Measurements from ENCODE around the gene LRRC59. TPM values are rescaled to one million over a fixed set of nuclear protein-coding genes. Genes with fewer than 3 reads are reported as not detected.
"Not testable (repeated sequence)": the region's sequence is repeated elsewhere in the genome, so short reads cannot be mapped to it uniquely, and the experiment has no call there.

LRRC59 gene
- polyA plus RNA-seq, 1 donor from 2014 or later = 22.6 TPM

GRCh38 chr17:50344731-50345365, 52.5 kb downstream of the LRRC59 start:
- Mint-ChIP-seq H3K9me3 (no peaks in the 10 kb centered on the region), H3K27ac (peak overlapping the region; percentile 62 to 83 (median 76)), H3K27me3 (no peaks in the 10 kb centered on the region), H3K4me1 (peaks cover 7 to 16% (median 15%) of the 10 kb centered on the region in 3 donors), H3K4me3 (peak overlapping the region; percentile 80 to 91 (median 86)), H3K36me3 (no peaks in the 10 kb centered on the region)

- Mint-ChIP-seq H3K9me3 (peaks cover 2 to 14% (median 4%) of the 10 kb centered on the region in 3 donors), H3K4me1 (peaks cover 0 to 2% (median 0%) of the 10 kb centered on the region in 3 donors), H3K27me3 (peaks cover 1% of the 10 kb centered on the region), H3K36me3 (peaks cover 3% of the 10 kb centered on the region), H3K4me3 (no peak overlapping the region), H3K27ac (no peak overlapping the region)
These were observed 57.9 kb downstream of the LRRC59 start for GRCh38 chr17:50339381-50339780.

GRCh38 chr17:50338645-50339044, 58.7 kb downstream of the LRRC59 start:
- Mint-ChIP-seq H3K36me3 (peaks cover 3% of the 10 kb centered on the region), H3K4me3 (no peak overlapping the region), H3K27ac (no peak overlapping the region), H3K9me3 (peaks cover 2 to 14% (median 4%) of the 10 kb centered on the region in 3 donors), H3K27me3 (peaks cover 1% of the 10 kb centered on the region), H3K4me1 (peaks cover 0 to 1% (median 0%) of the 10 kb centered on the region in 3 donors)

GRCh38 chr17:50337956-50338355, 59.4 kb downstream of the LRRC59 start:
- peaks cover 0 to 1% (median 0%) of the 10 kb centered on the region in 3 donors for H3K4me1 Mint-ChIP-seq
- no peak overlapping the region for H3K27ac Mint-ChIP-seq
- peaks cover 3% of the 10 kb centered on the region for H3K36me3 Mint-ChIP-seq
- H3K9me3 Mint-ChIP-seq = peaks cover 2 to 14% (median 4%) of the 10 kb centered on the region in 3 donors
- peaks cover 2% of the 10 kb centered on the region for H3K27me3 Mint-ChIP-seq
- H3K4me3 Mint-ChIP-seq = no peak overlapping the region

GRCh38 chr17:50333291-50334057, 63.8 kb downstream of the LRRC59 start:
- not testable (repeated sequence) for H3K9me3 Mint-ChIP-seq, H3K4me1 Mint-ChIP-seq, H3K27me3 Mint-ChIP-seq, H3K36me3 Mint-ChIP-seq, H3K4me3 Mint-ChIP-seq, H3K27ac Mint-ChIP-seq

- Mint-ChIP-seq H3K9me3 (no peaks in the 10 kb centered on the region), H3K27me3 (peaks cover 4% of the 10 kb centered on the region), H3K4me3 (no peak overlapping the region), H3K36me3 (no peaks in the 10 kb centered on the region), H3K27ac (no peak overlapping the region), H3K4me1 (peaks cover 0 to 1% (median 0%) of the 10 kb centered on the region in 3 donors)
These were observed 65.1 kb downstream of the LRRC59 start for GRCh38 chr17:50332196-50332595.

Other genes starting within 250 kb of the LRRC59 start
- gene PPP1R9B, start 246.8 kb downstream of the LRRC59 start, polyA plus RNA-seq = 4.2 TPM
- gene SGCA, start 231.5 kb downstream of the LRRC59 start, polyA plus RNA-seq = 2.9 TPM
- 0.74 TPM for gene COL1A1, start 195.9 kb downstream of the LRRC59 start, polyA plus RNA-seq
- not detected for gene TMEM92, start 123.1 kb downstream of the LRRC59 start, polyA plus RNA-seq
- 13.9 TPM for gene XYLT2, start 51.4 kb downstream of the LRRC59 start, polyA plus RNA-seq
- 62.5 TPM for gene MRPL27, start 24.3 kb downstream of the LRRC59 start, polyA plus RNA-seq
- gene EME1, start 24.3 kb downstream of the LRRC59 start, polyA plus RNA-seq = not detected
- 28.6 TPM for gene ACSF2, start 28.7 kb upstream of the LRRC59 start, polyA plus RNA-seq
- 41.9 TPM for gene CHAD, start 71.4 kb upstream of the LRRC59 start, polyA plus RNA-seq
- gene RSAD1, start 81.3 kb upstream of the LRRC59 start, polyA plus RNA-seq = 54.4 TPM
- gene MYCBPAP, start 110.9 kb upstream of the LRRC59 start, polyA plus RNA-seq = 1.3 TPM
- not detected for gene EPN3, start 135.2 kb upstream of the LRRC59 start, polyA plus RNA-seq
- 12.8 TPM for gene SPATA20, start 149.7 kb upstream of the LRRC59 start, polyA plus RNA-seq
- not detected for gene CACNA1G, start 163.2 kb upstream of the LRRC59 start, polyA plus RNA-seq
- 0.91 TPM for gene ABCC3, start 237.4 kb upstream of the LRRC59 start, polyA plus RNA-seq